Endothelial cell (in vitro differentiated cells): Measurements from ENCODE around the gene TENM4. TPM values are rescaled to one million over a fixed set of nuclear protein-coding genes. Genes with fewer than 3 reads are reported as not detected.

ENCODE experiments used
- DNase-seq: peaks from one replicate; pipeline ENCODE4 v3.0.0; 2021; ENCODE audit warnings: low spot score
- H3K27ac Mint-ChIP-seq: one replicate; pipeline ENCODE4 v1.8.0; 2021; ENCODE audit warnings: mixed read lengths, inconsistent platforms; ENCODE audit not compliant: unreplicated experiment
- H3K27me3 Mint-ChIP-seq: one replicate; pipeline ENCODE4 v1.8.0; 2021; ENCODE audit warnings: mild to moderate bottlenecking, moderate library complexity, mixed read lengths, inconsistent platforms; ENCODE audit not compliant: unreplicated experiment
- H3K36me3 Mint-ChIP-seq: one replicate; pipeline ENCODE4 v1.8.0; 2021; ENCODE audit warnings: mild to moderate bottlenecking, low read depth, mixed read lengths, inconsistent platforms; ENCODE audit not compliant: unreplicated experiment
- H3K4me1 Mint-ChIP-seq: one replicate; pipeline ENCODE4 v1.8.0; 2021; ENCODE audit warnings: mild to moderate bottlenecking, mixed read lengths, inconsistent platforms; ENCODE audit not compliant: unreplicated experiment
- H3K4me3 Mint-ChIP-seq: one replicate; pipeline ENCODE4 v1.8.0; 2021; ENCODE audit warnings: mild to moderate bottlenecking, mixed read lengths, inconsistent platforms; ENCODE audit not compliant: unreplicated experiment
- H3K9me3 Mint-ChIP-seq: one replicate; pipeline ENCODE4 v1.8.0; 2021; ENCODE audit warnings: mixed read lengths, inconsistent platforms; ENCODE audit not compliant: unreplicated experiment
- total RNA-seq: library from RNA; stranded (reverse); fragmentation: NEBNext Ultra II Directional; extraction: Animal tissue kit (Norgen Biotek cat#: 25700); gene quantifications from one replicate; pipeline ENCODE4 v1.2.1, GENCODE V29; 2021; ENCODE audit not compliant: unreplicated experiment
- TF ChIP-seq, protein P1 (sequence below): fragments of 200-600 bp; sonication (generic); IDR thresholded peaks from one replicate; pipeline ENCODE4 v1.5.0; 2021; ENCODE audit warnings: antibody characterized with exemption; ENCODE audit not compliant: unreplicated experiment

The TENM4 gene
- total RNA-seq, 1 donor from 2014 or later: 1.8 TPM

DNA sequence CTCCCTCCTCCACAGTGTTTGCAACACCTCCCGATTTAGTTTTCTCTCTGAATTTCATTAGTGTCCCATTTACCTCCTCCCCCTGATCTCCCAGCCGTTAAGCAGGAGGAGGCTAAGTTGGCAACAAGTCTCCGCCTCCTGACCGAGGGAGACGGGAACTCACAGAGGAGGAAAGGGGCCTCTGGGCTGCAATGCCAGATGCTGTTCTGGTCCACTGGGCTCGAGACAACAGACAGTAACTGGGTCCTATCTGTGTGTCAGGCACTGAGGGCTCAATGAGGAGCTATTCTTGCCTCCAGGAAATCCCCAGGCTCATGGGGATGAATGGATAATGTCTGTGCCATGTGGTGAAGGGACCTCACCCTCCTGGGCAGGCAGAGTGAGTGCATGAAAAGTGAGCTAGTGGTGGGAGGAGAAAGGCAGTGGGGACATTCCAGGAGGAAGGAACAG lies 228.1 kb downstream of the TENM4 start:
- TF ChIP-seq, protein P1, sequence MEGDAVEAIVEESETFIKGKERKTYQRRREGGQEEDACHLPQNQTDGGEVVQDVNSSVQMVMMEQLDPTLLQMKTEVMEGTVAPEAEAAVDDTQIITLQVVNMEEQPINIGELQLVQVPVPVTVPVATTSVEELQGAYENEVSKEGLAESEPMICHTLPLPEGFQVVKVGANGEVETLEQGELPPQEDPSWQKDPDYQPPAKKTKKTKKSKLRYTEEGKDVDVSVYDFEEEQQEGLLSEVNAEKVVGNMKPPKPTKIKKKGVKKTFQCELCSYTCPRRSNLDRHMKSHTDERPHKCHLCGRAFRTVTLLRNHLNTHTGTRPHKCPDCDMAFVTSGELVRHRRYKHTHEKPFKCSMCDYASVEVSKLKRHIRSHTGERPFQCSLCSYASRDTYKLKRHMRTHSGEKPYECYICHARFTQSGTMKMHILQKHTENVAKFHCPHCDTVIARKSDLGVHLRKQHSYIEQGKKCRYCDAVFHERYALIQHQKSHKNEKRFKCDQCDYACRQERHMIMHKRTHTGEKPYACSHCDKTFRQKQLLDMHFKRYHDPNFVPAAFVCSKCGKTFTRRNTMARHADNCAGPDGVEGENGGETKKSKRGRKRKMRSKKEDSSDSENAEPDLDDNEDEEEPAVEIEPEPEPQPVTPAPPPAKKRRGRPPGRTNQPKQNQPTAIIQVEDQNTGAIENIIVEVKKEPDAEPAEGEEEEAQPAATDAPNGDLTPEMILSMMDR: no peak
- Mint-ChIP-seq H3K4me1 (peaks cover 4% of the 10 kb centered on the region), H3K36me3 (no peaks in the 10 kb centered on the region), H3K27me3 (peaks cover 2% of the 10 kb centered on the region), H3K4me3 (no peak overlapping the region), H3K9me3 (no peaks in the 10 kb centered on the region), H3K27ac (no peak overlapping the region)
- DNase-seq: no peak

DNA sequence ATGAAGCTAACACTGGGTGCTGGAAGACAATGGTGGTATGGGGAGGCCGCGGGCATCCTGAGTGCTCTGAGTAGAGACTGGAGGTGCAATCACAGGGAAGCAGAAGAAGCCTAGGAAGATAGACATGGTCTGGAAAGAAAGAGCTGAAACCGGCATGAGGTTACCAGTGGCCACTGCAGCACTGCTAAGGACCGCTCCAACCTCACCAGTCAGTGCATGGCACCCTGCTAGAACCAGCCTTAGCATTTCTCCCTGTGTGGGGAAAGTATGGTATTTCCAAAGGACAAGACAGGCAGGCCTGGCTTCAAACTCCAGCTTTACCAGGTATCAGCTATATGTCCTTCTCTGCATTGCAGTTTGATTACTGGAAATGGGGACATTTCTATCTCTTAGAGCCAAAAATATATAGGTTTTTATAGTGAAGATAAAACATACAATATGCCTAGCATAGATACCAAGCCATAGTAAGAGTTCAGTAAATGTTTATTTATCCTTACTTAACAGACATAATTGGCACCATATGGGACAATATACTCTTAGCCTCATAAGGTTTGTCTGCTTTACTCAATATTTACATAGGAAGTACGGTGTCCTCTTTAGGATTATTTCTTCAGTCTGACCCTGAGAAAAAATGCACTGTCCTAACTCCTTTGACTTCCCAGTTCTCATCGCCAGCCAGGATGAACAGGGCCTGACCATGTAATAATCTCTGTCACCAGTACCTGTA lies 231.1 kb downstream of the TENM4 start:
- no peak overlapping the region for H3K27ac Mint-ChIP-seq
- no peak for DNase-seq
- TF ChIP-seq, protein P1: no peak
- H3K27me3 Mint-ChIP-seq: peaks cover 2% of the 10 kb centered on the region
- no peaks in the 10 kb centered on the region for H3K9me3 Mint-ChIP-seq
- no peak overlapping the region for H3K4me3 Mint-ChIP-seq
- no peaks in the 10 kb centered on the region for H3K36me3 Mint-ChIP-seq
- peaks cover 4% of the 10 kb centered on the region for H3K4me1 Mint-ChIP-seq

DNA sequence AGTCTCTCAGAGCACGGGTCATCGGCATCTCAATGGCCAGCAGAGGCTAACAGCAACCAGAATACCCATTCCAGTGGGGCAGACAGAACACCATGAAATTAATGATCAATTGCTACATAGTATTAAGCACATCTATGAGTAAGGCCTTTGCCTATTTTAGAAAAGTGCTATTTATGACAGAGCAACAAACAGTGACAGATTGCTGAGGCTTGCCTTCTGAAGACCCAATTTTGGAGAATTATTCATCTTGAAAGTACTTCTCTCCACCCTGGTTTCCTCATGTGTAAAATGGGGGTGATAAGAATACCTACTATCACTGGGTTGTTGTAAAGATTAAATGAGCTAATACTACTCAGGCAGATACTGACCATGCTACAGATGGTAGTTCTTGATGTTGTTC lies 232.7 kb downstream of the TENM4 start:
- Mint-ChIP-seq H3K4me1 (peaks cover 4% of the 10 kb centered on the region), H3K27me3 (peaks cover 2% of the 10 kb centered on the region), H3K4me3 (no peak overlapping the region), H3K36me3 (no peaks in the 10 kb centered on the region), H3K27ac (no peak overlapping the region), H3K9me3 (no peaks in the 10 kb centered on the region)
- no peak for DNase-seq
- TF ChIP-seq, protein P1: no peak

DNA sequence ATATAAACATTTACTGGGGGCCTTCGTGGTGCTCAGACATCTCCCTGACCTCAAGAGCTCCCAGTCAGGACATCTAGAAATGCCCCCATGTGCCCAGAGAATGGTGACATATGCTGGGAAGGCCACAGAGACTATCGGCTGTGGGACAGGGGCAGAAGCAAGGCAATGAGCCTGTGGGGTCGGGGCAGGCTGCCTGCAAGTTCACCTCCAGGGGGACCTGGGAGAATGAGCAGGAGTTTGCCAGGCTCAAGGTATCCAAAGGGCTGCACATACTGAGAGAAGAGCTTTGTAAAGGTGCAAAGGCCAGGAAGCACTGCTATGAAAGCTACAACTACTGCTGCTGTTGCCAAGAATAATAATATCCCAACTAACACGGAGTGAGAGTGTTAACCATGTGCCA lies 233.9 kb downstream of the TENM4 start:
- no peaks in the 10 kb centered on the region for H3K36me3 Mint-ChIP-seq
- TF ChIP-seq, protein P1: no peak
- no peak overlapping the region for H3K4me3 Mint-ChIP-seq
- H3K9me3 Mint-ChIP-seq: no peaks in the 10 kb centered on the region
- H3K4me1 Mint-ChIP-seq: no peaks in the 10 kb centered on the region
- no peak overlapping the region for H3K27ac Mint-ChIP-seq
- peaks cover 2% of the 10 kb centered on the region for H3K27me3 Mint-ChIP-seq
- no peak for DNase-seq

DNA sequence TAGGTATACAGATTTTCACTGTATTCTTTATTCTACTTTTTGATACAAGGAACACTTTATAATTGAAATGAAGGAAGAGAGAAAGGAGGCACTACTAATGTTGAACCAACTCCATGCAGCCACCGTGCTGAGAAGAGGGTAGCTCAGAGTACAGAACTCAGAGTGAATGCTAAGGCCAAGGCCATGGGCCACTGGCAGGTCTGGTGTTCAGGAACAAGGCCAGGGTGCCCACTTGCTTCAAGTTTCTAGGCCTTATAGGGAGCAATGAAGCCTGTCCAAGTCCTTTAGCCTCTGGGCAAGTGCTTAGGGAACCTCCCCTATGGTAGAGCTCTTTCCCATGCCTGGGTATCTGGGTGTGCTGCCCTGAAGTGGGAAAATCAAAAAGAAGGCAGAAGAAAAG lies 235.0 kb downstream of the TENM4 start:
- no peak for DNase-seq
- Mint-ChIP-seq H3K4me1 (no peaks in the 10 kb centered on the region), H3K27me3 (peaks cover 2% of the 10 kb centered on the region), H3K9me3 (no peaks in the 10 kb centered on the region), H3K27ac (no peak overlapping the region), H3K4me3 (no peak overlapping the region), H3K36me3 (no peaks in the 10 kb centered on the region)
- TF ChIP-seq, protein P1: no peak
